Chondrocyte (in vitro differentiated cells): Measurements from ENCODE around the gene ZNRF2. TPM values are rescaled to one million over a fixed set of nuclear protein-coding genes. Genes with fewer than 3 reads are reported as not detected.

Experiments
- DNase-seq: peaks from one replicate; pipeline ENCODE4 v3.0.0; 2021; ENCODE audit warnings: mixed read lengths, low spot score
- H3K27ac Mint-ChIP-seq: one replicate; pipeline ENCODE4 v1.8.0; 2021; ENCODE audit warnings: mild to moderate bottlenecking, moderate library complexity, mixed read lengths; ENCODE audit not compliant: unreplicated experiment
- H3K27me3 Mint-ChIP-seq: 2 replicates; pipeline ENCODE4 v1.8.0; 2021; ENCODE audit warnings: low read depth, mixed read lengths
- H3K36me3 Mint-ChIP-seq: 2 replicates; pipeline ENCODE4 v1.8.0; 2021; ENCODE audit warnings: low read depth, mixed read lengths
- H3K4me1 Mint-ChIP-seq: 2 replicates; pipeline ENCODE4 v1.8.0; 2021; ENCODE audit warnings: low read depth, mild to moderate bottlenecking, mixed read lengths
- H3K4me3 Mint-ChIP-seq: one replicate; pipeline ENCODE4 v1.8.0; 2021; ENCODE audit warnings: mild to moderate bottlenecking, moderate library complexity, mixed read lengths; ENCODE audit not compliant: unreplicated experiment
- H3K9me3 Mint-ChIP-seq: 2 replicates; pipeline ENCODE4 v1.8.0; 2021; ENCODE audit warnings: low read depth, mixed read lengths
- total RNA-seq: library from RNA; stranded (reverse); gene quantifications from 3 replicates; pipeline ENCODE4 v1.2.1, GENCODE V29; 2021
- TF ChIP-seq, protein P1 (sequence below): fragments of 200-600 bp; sonication (generic); IDR thresholded peaks from 2 replicates; pipeline ENCODE4 v1.5.0; 2021; ENCODE audit warnings: antibody characterized with exemption, mild to moderate bottlenecking, moderate library complexity

ZNRF2 gene
- total RNA-seq, 1 donor from 2014 or later: 5.3 TPM

GRCh38 chr7:30327813-30328212 lies 43.4 kb downstream of the ZNRF2 start:
- Mint-ChIP-seq H3K27ac (no peak overlapping the region), H3K36me3 (peaks cover 7% of the 10 kb centered on the region), H3K27me3 (no peaks in the 10 kb centered on the region), H3K9me3 (peaks cover 8% of the 10 kb centered on the region), H3K4me3 (no peak overlapping the region), H3K4me1 (peaks cover 15% of the 10 kb centered on the region)
- DNase-seq: no peak
- TF ChIP-seq, protein P1, sequence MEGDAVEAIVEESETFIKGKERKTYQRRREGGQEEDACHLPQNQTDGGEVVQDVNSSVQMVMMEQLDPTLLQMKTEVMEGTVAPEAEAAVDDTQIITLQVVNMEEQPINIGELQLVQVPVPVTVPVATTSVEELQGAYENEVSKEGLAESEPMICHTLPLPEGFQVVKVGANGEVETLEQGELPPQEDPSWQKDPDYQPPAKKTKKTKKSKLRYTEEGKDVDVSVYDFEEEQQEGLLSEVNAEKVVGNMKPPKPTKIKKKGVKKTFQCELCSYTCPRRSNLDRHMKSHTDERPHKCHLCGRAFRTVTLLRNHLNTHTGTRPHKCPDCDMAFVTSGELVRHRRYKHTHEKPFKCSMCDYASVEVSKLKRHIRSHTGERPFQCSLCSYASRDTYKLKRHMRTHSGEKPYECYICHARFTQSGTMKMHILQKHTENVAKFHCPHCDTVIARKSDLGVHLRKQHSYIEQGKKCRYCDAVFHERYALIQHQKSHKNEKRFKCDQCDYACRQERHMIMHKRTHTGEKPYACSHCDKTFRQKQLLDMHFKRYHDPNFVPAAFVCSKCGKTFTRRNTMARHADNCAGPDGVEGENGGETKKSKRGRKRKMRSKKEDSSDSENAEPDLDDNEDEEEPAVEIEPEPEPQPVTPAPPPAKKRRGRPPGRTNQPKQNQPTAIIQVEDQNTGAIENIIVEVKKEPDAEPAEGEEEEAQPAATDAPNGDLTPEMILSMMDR: no peak

GRCh38 chr7:30328381-30328780 lies 44.0 kb downstream of the ZNRF2 start:
- peaks cover 7% of the 10 kb centered on the region for H3K36me3 Mint-ChIP-seq
- DNase-seq: no peak
- H3K27me3 Mint-ChIP-seq: no peaks in the 10 kb centered on the region
- TF ChIP-seq, protein P1: no peak
- H3K27ac Mint-ChIP-seq: no peak overlapping the region
- peaks cover 8% of the 10 kb centered on the region for H3K9me3 Mint-ChIP-seq
- H3K4me3 Mint-ChIP-seq: no peak overlapping the region
- peaks cover 15% of the 10 kb centered on the region for H3K4me1 Mint-ChIP-seq

DNA sequence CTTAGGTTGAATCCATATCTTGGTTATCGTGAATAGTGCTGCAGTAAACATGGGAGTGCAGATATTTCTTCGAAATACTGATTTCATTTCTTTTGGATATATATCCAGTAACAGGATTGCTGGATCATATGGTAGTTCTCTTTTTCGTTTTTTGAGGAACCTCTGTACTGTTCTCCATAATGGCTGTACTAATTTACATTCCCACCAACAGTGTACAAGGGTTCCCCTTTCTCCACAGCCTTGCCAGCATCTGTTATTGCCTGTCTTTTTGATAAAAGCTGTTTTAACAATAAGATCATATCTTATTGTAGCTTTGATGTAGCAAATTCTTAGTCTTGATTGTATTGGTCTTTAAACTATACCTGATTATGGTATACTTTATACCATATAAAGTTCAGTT lies 45.3 kb downstream of the ZNRF2 start:
- DNase-seq: no peak
- no peak overlapping the region for H3K4me3 Mint-ChIP-seq
- TF ChIP-seq, protein P1: no peak

DNA sequence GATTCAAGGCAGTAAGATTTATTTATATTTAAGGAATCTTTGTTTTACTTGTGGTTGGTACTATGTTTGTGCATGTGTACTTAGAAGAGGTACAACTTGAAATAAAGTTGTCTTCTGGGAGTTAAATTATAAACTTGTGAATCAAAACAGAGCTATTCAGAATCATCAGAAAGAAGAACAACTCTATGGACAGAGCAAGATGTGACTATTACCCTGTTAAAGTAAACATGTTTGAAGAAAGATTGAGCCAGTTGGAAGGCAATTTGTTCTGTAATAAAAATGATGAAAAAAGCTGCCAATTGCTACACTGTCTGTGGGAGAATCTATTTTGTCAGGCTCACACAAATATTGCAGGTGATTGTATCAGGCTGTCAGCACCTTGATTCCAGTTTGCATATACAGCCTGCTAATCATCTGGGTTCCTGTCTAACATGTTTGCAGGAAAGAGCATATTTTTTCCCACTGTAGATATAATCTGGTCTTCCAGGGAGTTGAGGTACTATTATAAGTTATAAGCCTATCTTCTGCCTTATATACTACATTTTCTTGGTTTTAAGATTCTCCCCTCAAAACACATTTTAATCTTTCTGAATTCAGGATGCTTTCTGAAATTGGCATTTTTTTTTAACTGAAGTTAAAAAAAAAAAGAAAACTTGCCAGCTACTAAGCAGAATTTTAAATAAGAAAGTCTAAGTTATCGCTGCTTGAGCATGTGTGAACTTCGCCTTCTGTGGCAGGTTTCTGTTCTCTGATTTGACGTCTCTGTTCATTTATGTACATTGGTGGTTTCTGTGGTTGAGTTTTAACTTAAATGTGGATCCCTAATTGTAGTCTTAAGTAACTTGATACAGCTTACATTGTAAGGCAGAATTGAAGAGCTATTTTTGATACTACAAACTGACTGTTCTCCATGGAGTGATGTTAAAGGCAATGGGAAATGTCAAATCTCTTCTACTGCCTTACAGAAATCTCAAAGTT lies 46.0 kb downstream of the ZNRF2 start:
- no peaks in the 10 kb centered on the region for H3K27me3 Mint-ChIP-seq
- no peak overlapping the region for H3K4me3 Mint-ChIP-seq
- H3K36me3 Mint-ChIP-seq: peaks cover 4% of the 10 kb centered on the region
- peaks cover 8% of the 10 kb centered on the region for H3K9me3 Mint-ChIP-seq
- TF ChIP-seq, protein P1: no peak
- no peak for DNase-seq
- H3K27ac Mint-ChIP-seq: no peak overlapping the region
- peaks cover 15% of the 10 kb centered on the region for H3K4me1 Mint-ChIP-seq

More for the DNA sequence above, 45.3 kb downstream of the ZNRF2 start:
- H3K9me3 Mint-ChIP-seq: peaks cover 8% of the 10 kb centered on the region
- H3K4me1 Mint-ChIP-seq: peaks cover 15% of the 10 kb centered on the region
- no peaks in the 10 kb centered on the region for H3K27me3 Mint-ChIP-seq
- H3K27ac Mint-ChIP-seq: no peak overlapping the region
- peaks cover 4% of the 10 kb centered on the region for H3K36me3 Mint-ChIP-seq

DNA sequence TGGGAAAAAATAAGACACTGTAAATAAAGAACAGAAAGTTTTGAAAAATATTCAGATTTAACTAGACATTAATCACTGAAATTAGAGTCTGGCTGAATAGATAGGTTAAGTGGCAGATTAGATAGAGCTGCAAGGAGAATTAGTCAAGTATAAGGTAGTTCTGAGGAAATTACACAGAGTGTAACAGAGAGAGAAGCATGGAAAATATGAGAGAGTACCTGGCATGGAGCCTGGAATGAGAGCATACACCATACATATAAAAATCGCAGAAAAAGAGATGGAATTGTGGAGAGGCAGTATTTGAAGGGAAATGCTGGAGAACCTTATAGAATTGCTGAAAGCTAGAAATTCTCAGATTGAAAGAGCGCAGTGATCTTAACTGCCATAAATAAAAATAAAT lies 46.9 kb downstream of the ZNRF2 start:
- Mint-ChIP-seq H3K9me3 (peaks cover 8% of the 10 kb centered on the region), H3K27me3 (no peaks in the 10 kb centered on the region), H3K4me3 (no peak overlapping the region), H3K36me3 (peaks cover 1% of the 10 kb centered on the region), H3K4me1 (peaks cover 22% of the 10 kb centered on the region), H3K27ac (no peak overlapping the region)
- DNase-seq: no peak
- TF ChIP-seq, protein P1: no peak
